ENCODE data around the gene DR1. TPM values are rescaled to one million over a fixed set of nuclear protein-coding genes. Genes with fewer than 3 reads are reported as not detected.
A peak's percentile ranks its signal among the peaks of the same experiment; 100 is the strongest.

The DR1 gene
- total RNA-seq, result 58.1 TPM

DNA sequence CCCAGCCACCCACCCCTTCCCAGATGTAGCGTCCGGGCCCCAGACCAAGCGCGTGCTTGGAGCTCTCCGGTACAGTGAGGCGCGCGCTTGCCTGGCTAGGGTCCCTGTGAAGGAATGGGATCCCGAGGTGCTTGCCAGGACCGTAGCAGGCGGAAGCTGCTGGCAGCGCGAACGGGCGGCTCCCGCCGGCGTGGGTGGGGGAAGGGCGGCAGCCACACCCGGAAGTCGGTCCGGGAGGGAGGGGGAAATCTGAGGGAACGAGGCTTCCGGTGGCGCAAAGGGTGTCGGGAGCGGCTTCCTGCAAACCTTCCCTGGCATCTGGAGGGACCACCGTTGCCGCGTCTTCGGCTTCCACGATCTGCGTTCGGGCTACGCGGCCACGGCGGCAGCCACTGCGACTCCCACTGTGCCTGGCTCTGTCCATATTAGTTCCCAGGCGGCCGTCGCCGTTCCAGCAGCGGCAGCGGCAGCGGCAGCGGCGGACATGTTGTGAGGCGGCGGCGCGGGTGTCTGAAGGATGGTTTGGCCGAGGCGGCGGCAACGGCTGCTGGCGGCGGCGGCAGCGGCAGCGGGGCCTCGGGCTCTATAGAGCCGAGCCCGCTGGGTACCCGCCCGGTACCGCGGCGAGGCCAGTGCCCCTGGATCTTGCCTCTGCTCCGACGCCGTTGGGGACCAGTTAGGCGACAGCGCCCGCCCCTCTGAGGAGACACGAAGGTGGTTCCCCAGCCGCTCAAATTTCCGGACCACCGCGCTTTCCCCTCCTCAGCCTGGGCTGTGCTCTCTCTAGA is at the start of gene DR1:
Gene DR1, plus strand, starts transcription at position 275 of the 788 bp plus-strand sequence. CDS start 739 bp downstream, outside the sequence.
- DNase-seq (ENCODE audit: low spot score), result peak; percentile 94

GRCh38 chr1:93296555-93297154 is 49.1 kb upstream of the DR1 start:
- DNase-seq (ENCODE audit: low spot score), result no peak

GRCh38 chr1:93301131-93301530 is 44.6 kb upstream of the DR1 start:
- DNase-seq (ENCODE audit: low spot score), result no peak

DNA sequence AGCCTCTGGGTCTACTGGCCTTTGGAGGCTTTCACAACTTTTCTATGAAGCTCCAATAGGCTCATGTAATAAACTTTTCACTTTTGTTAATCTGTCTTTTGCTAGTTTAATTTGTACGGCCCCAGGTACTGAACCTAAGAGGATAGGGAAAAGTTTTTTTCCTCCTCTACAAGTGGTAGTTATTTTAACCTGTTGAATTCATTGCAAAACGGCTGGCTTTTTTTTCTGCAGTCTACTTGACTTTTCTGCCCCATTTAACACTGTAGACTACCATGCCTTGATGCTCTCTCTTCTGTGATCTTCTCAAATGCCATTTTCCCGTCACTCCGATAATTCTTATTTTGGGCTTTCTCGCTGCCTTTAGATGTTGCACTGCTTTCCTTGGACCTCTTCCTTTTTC is 43.6 kb upstream of the DR1 start:
- no peak for DNase-seq (ENCODE audit: low spot score)

GRCh38 chr1:93304716-93305138 is 41.0 kb upstream of the DR1 start:
- DNase-seq (ENCODE audit: low spot score), result peak; percentile 52

DNA sequence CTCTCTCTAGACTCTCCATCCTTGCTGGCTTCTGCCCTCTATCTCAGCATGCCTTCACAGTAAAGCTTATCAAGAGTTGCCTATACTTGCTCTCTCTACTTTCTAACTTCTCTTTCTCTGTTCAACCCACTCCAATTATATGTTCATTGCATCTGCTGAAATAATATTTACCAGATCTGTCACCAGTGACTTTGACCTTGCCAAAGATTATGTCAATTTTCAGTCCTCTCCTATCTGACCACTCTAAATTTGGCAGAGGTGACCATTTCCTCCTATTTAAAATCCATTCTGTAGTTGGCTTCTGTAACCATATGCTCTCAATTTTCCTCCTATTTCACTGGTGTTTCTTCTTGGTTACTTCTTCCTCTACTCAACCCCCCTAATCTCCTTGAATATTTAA is 38.8 kb upstream of the DR1 start:
- DNase-seq (ENCODE audit: low spot score), result no peak

DNA sequence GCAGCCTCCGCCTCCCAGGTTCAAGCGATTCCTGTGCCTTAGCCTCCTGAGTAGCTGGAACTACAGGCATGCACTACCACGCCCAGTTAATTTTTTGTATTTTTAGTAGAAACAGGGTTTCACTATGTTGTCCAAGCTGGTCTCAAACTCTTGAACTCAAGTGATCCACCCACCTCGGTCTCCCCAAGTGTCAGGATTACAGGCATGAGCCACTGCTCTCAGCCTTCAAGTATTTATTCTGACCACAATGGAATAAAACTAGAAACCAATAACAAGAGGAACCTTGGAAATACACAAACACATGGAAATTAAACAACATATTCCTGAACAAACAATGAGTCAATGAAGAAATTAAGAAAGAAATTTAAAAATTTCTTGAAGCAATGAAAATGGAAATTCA is 32.7 kb upstream of the DR1 start:
- no peak for DNase-seq (ENCODE audit: low spot score)

DNA sequence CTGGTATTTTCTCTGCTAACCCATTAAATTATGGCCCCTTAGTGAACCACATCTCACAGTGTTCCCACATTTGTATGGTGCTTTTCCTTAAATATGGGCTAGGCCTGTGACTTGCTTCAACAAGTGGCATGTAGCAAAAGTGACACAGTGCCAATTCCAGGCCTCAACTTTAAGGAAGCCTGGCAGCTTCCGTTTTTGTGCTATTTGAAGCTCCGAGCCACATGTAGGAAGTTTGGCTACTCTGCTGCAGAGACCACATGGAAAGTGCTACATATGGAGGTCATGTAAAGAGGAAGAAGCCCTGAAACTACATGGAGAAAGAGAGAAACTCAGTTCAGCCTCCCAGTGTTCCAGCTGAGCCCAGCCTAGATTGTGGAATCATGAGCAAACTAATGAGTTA is 28.5 kb upstream of the DR1 start:
- DNase-seq (ENCODE audit: low spot score), result peak; percentile 22

DNA sequence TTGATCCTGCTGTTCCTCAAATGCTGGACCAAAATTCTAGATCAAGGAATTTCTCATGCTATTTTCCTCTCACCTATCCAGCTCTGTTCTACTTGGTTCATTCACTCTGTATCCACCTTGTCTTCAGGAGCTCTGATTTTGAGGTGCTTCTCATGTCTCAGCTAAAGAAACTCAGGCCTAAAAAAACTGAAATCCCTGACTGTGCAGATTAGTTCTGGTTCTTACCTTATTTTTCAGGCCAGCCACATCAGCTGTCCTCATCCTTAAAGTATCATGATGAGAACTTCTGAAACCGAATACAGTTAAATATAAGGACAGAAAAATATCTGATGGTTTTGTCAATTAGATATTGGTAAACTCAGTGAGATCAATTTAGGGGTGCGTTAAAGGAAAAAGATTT is 27.8 kb upstream of the DR1 start:
- no peak for DNase-seq (ENCODE audit: low spot score)

DNA sequence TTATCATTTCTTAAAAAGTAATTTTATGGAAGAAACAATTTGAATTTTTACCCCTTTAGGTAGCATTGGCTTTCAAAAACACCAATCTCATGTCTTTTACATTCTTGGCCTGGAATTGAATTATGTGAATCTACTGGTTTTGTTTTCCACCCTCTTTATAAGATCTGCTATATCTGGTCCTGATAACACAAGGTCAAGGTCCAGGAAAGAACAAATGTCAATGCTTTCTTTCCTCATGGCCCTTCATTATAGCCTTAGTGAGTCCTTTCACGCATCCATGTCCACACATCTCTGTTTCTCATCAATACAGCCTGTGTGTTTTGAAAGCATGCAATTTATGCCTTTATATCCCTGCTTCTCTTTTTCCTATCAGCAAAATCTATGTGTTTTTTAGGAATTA is 24.0 kb upstream of the DR1 start:
- DNase-seq (ENCODE audit: low spot score), result no peak

DNA sequence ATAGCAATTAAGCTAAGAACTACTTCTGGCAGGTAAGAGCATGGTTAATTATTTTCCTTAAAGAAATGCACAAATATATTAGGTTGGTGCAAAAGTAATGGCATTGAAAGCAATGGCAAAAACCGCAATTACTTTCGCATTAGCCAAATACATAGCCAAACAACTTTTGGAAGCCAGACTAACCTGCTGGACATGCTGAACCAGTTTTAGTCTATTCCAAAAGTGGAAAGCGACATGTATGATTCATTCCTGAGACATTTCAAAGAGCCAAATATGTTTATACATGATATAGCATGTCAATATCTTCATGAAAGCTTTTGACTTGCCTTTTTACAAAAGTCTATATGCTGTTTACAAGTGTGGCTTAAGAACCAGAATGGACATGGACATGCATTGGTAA is 23.4 kb upstream of the DR1 start:
- DNase-seq (ENCODE audit: low spot score), result peak; percentile 27

DNA sequence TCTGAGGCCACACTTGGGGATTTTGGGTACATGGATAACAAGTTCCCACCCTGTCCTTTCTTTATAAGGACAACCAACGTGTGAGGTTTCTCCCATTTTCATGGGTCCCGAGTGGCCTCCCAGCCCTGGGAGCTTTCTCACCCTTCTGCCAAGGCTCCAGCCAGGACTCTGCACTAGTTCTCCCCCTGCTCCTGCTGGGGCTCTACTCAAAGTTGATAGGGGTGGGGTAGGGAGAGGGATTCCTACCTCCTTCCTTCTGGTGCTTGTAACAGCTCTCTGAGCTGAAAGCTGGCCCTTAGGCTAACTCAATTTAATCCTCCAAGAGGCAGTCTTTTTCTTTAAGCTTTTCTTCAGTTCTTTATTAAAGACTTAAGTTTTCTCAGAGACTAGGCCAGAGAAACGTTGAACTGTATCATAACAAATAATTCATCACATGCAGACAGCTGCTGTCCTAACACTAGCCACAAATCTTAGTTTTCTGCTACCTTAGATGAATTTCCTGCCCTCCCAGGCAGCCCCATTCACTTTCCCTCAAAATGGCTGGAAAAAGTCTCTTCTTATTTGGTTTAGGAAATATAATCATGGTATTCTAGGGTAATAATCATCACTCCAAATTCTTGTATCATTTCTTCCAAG is 22.4 kb upstream of the DR1 start:
- no peak for DNase-seq (ENCODE audit: low spot score)

DNA sequence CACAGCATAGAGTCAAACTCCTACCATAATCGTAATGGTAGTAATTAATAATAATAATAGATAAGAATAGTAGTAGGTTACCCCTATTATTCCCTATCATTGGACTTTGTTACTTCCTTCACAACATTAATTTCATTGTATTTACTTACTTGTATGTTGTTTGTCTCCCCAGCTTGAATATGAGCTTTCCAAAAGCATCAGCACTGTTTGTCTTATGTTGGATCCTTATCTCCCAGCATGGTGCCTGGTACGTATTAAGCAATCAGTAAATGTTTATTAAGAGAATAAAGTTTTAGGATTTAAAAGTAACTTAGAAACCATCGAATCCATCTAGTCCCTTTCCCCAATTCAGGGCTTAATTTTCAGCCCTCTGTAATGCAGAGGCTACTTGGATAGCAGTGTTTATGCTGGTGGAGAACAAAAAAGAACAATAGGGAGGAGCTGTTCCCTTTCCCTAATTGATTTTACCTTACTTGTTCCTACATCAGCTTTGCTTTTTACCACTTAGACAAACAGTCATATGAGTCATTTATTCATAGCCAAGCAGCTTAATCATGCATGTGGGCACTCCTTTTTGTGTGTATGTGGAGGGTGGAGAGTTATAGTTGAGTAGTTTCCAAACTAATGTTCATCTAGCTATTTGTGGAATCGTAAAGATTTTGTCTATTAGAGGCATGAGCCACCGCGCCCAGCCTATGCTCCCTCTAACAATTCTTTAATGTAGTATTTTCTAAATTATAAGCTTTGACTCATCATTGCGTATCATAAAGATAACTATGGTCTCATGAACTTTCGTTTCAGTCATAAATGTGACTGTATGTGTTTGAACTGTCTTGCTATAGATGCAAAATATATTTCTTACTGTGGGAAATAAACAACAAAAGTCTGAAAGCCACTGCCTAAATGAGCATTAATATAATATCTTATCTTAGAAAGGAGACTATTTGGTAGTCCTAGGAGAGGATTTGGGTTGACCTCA is 20.9 kb upstream of the DR1 start:
- DNase-seq (ENCODE audit: low spot score), result no peak

- no peak for DNase-seq (ENCODE audit: low spot score)
Observed at GRCh38 chr1:93328809-93329760, 16.6 kb upstream of the DR1 start.

DNA sequence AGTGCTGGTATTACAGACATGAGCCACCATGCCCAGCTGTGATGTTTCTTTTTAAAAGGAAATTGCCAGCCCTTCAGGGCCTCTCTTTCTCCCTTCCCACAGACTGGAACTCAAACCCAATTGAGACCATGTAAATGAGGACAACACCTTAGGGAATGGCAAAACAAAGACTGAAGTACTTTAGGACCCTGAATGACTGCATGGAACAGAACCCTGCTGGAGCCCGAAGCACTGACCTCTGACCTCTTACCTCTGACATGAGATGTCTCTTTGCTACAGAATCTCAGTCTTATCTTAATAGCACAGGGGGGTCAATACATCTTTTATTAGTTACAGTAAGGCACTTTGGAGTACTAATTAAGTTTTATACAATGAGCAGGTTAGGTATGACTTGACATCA is 15.5 kb upstream of the DR1 start:
- no peak for DNase-seq (ENCODE audit: low spot score)

- no peak for DNase-seq (ENCODE audit: low spot score)
Observed at GRCh38 chr1:93330617-93331016, 15.1 kb upstream of the DR1 start.

- DNase-seq (ENCODE audit: low spot score), result no peak
Observed at GRCh38 chr1:93331412-93331811, 14.3 kb upstream of the DR1 start.

GRCh38 chr1:93332368-93332767 is 13.3 kb upstream of the DR1 start:
- no peak for DNase-seq (ENCODE audit: low spot score)

GRCh38 chr1:93338387-93339146 is 7.1 kb upstream of the DR1 start:
- no peak for DNase-seq (ENCODE audit: low spot score)

GRCh38 chr1:93339171-93339697 is 6.5 kb upstream of the DR1 start:
- no peak for DNase-seq (ENCODE audit: low spot score)
